ENCODE results near the gene LOC101059915.
"Not testable (repeated sequence)": the region's sequence is repeated elsewhere in the genome, so short reads cannot be mapped to it uniquely, and the experiment has no call there.

Gene LOC101059915

DNA sequence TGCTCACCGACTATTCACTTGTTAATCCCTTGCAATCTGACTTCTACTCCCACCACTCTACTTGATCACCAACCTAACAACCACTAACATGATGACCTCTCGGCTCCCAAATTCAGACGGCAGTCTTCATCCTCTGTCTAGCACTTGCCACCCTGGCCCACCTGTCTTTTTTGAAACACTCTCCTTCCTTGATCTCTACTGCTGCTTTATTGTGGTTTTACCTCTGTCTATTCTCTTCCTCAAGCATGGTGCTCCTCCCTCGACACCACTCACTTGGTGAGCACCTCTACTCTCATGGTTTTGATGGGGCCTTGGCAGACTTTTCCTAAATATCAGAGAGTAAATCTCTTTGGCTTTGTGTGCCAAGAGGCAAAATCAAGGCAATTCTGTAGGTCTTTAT is 27.3 kb upstream of the LOC101059915 start:
- no peak for DNase-seq (ENCODE audit: low read depth)

DNA sequence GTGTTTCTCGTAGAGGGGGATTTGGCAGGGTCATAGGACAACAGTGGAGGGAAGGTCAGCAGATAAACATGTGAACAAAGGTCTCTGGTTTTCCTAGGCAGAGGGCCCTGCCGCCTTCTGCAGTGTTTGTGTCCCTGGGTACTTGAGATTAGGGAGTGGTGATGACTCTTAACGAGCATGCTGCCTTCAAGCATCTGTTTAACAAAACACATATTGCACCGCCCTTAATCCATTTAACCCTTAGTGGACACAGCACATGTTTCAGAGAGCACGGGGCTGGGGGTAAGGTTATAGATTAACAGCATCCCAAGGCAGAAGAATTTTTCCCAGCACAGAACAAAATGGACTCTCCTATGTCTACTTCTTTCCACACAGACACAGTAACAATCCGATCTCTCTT is 22.9 kb upstream of the LOC101059915 start:
- not testable (repeated sequence) for DNase-seq (ENCODE audit: low read depth)

GRCh38 chrX:71650333-71650969 is 16.9 kb upstream of the LOC101059915 start:
- no peak for DNase-seq (ENCODE audit: low read depth)

- DNase-seq (ENCODE audit: low read depth): peak; percentile 21
These were observed 14.9 kb upstream of the LOC101059915 start for GRCh38 chrX:71652405-71652804.

GRCh38 chrX:71653344-71653743 is 14.0 kb upstream of the LOC101059915 start:
- no peak for DNase-seq (ENCODE audit: low read depth)

DNA sequence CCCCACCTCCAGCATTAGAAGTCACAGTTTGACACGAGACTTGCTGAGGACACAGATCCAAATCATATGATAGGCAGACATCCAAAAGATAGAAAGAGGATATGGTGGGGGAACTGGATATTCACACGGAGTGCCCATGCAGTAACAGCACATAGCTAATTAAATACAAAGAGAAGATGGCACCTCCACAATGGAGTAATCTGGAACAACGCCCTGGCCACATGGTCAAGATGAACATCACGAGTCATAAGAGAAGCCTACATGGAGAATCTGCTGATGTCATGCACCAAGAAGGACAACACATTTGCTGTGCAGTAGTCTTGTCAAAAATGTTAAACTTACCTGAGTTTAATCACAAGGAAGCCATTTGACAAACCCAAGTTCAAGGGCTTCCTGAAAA is 10.1 kb upstream of the LOC101059915 start:
- DNase-seq (ENCODE audit: low read depth): no peak

DNA sequence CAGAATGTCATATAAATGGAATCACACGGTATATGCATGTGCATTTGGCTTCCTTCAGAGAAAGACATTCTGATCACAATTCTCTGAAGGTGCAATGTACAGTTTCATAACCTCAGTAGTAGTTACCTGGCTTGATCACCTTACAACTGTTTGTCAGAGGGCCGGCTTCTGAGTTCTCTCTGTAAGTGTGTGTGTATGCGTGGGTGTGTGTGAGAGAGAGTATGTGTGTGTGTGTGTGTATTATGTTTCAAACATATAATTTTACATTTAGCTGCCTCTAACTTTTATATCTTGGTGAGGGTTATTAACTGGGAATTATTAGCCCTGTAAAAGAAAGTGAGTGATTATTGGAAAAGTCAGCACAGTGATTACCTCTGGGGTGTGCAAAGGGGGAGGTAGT is 8.0 kb upstream of the LOC101059915 start:
- no peak for DNase-seq (ENCODE audit: low read depth)

DNA sequence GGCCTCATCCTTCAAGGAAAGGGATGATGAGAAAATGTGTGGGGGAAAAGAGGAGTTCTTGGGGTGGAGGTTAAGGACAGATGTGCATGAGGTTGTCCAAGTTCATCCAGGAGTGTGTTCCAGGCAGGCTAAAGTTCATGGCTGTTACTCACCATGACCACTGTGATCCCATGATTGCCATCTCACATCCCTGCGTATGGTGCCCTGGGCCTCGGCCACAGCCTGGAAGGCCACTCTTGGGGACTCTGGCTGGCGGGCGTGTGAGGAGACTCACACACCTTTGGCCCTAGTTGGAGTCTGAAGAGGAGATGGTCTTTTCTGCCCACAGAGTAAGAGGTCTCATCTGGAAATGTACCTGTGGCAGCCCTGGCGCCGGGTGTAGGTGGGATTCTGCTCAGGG is 7.4 kb upstream of the LOC101059915 start:
- DNase-seq (ENCODE audit: low read depth): no peak

- no peak for DNase-seq (ENCODE audit: low read depth)
These were observed 6.6 kb upstream of the LOC101059915 start for GRCh38 chrX:71660562-71661416.

DNA sequence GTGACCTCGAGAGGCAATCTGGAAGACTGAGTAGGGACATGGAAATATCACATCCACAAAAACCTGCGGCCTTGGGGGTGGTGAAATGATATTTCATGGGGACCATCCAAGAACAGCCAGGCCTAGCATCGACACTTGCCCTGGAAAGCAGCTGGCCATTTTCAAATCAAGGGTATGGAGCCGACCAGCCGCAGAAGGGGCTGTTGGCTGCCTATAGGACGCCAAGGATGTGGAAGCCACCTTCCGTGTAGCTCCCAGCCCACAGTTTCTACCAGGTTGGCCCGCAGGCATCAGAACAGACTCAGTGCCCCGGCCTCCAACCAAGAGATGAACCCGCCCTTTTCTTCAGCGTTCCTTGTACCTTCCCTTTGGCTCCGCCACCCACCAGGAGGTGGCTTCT is 5.4 kb upstream of the LOC101059915 start:
- no peak for DNase-seq (ENCODE audit: low read depth)

- DNase-seq (ENCODE audit: low read depth): not testable (repeated sequence)
These were observed 4.7 kb upstream of the LOC101059915 start for GRCh38 chrX:71662654-71663053.

- not testable (repeated sequence) for DNase-seq (ENCODE audit: low read depth)
These were observed 4.1 kb upstream of the LOC101059915 start for GRCh38 chrX:71663238-71663637.

- DNase-seq (ENCODE audit: low read depth): not testable (repeated sequence)
These were observed 3.1 kb upstream of the LOC101059915 start for GRCh38 chrX:71664202-71664601.

DNA sequence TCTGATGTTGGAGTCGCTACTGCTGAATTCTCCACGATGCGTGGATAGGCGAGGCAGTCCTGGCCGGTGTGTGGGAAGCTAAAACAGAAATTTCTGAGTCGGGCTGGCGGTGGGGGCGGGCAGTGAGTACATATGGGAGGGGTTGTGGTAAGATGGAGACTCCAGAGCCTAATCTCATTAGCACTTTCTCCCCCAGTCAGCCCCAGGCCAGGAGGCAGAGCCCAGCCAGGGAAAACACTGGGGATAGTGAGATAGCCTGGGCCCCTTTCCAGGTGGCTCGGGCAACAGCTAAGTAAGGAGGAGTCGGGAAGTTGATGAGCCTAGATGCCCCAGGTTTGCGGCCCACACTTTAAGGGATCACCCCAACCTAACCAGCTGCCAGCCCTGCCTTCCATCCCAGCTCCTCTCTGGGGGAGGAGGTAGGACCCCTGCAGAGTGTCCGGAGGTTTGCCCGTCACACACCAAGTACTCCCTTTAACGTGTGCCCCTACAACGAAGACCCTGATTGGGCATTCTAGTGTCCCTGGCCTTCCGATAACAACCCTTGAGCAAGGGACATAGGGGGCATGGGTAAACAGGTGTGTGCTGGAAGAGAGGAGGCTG is 2.4 kb upstream of the LOC101059915 start:
- no peak for DNase-seq (ENCODE audit: low read depth)

DNA sequence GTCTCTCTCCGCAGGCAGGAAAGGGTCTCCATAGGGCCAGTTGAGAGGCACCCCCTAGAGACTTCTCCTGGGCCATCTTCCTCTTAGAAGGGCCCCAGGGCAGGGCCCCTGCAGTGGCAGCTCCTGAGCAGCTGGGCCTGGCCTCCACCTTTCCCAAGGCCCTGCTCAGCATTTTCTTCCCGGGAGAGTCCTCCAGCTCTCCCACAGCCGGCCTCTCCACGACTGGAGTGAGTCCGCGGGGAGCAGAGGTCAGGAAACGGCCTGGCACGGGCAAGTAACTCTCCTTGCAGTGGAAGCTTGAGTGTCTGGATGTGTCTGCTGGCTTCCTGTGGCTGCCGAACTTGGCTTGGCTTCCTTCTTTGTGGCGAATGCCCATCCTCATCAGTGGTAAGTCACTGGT is 1.6 kb upstream of the LOC101059915 start:
- no peak for DNase-seq (ENCODE audit: low read depth)

- DNase-seq (ENCODE audit: low read depth): no peak
These were observed 814 bp upstream of the LOC101059915 start for GRCh38 chrX:71666240-71667223.

- DNase-seq (ENCODE audit: low read depth): no peak
These were observed 876 bp downstream of the LOC101059915 start for GRCh38 chrX:71668248-71668595.

DNA sequence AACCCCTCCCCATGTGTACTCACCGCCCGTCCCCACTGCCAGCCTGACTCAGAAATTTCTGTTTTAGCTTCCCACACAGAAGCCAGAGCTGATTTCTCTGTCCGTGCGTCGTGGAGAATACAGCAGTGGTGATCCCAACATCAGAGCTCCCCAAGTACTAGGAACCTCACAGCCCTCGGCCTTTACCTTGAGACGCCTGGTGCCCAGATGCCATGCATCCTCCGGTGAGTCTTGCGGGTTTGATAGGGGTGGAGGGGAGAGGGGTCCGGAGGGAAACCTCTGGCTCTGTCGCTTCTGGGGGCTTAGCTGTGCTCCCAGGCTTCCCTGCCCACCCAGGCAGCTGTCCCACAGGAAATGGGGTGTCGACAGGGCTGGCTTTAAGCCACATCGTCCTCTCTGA is 2.1 kb downstream of the LOC101059915 start:
- no peak for DNase-seq (ENCODE audit: low read depth)

DNA sequence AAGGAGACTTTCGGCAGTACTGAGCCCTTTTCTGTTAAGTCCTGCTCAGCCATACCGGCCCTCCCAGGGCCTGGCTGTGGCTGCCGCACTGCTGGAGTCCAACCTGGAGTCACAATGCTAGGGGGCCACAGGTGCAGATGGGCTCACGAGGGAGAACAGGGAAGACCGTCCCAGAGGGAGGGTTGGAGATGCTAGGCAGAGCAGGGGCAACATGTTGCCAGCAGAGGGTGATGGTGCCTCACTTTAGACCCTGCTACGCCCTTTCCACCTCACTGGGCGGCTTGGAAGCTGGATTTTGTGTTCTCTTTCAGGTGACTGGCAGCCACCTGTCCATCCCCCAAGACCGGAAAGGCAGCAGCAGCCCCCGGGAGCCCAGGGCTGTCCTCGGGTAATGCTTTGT is 2.6 kb downstream of the LOC101059915 start:
- DNase-seq (ENCODE audit: low read depth): not testable (repeated sequence)

GRCh38 chrX:71671043-71671780 is 3.9 kb downstream of the LOC101059915 start:
- no peak for DNase-seq (ENCODE audit: low read depth)

- no peak for DNase-seq (ENCODE audit: low read depth)
These were observed 4.6 kb downstream of the LOC101059915 start for GRCh38 chrX:71671938-71672337.

Measured in stromal cell of bone marrow (primary cell).